GM12891 (cell line): Measurements from ENCODE around the gene YARS1.

Experiments
- DNase-seq: peaks from one replicate; pipeline ENCODE4 v3.0.0; 2011; ENCODE audit warnings: low spot score; ENCODE audit not compliant: insufficient read length
- FAIRE-seq: peaks from 2 replicates; lab custom pipeline; 2011; peaks lifted over from hg19 to GRCh38; lab: Jason Lieb, UNC
- PAX5 ChIP-seq: IDR thresholded peaks from 2 replicates; pipeline ENCODE4 v1.6.1; 2011; ENCODE audit warnings: low read length, moderate library complexity, mild to moderate bottlenecking; ENCODE audit not compliant: insufficient read depth, severe bottlenecking
- POLR2A ChIP-seq: IDR thresholded peaks from 2 replicates; pipeline ENCODE4 v1.6.1; 2011; ENCODE audit warnings: low read depth, low read length, control low read depth
- POLR2AphosphoS5 ChIP-seq: IDR thresholded peaks from 2 replicates; pipeline ENCODE4 v1.6.1; 2011; ENCODE audit warnings: low read depth, low read length, control low read depth
- POU2F2 ChIP-seq: IDR thresholded peaks from 2 replicates; pipeline ENCODE4 v1.6.1; 2011; ENCODE audit warnings: low read depth, mild to moderate bottlenecking, control low read depth, low read length, moderate library complexity
- SPI1 ChIP-seq: IDR thresholded peaks from 2 replicates; pipeline ENCODE4 v1.6.1; 2011; ENCODE audit warnings: low read depth, low read length, control low read depth
- TAF1 ChIP-seq: IDR thresholded peaks from 2 replicates; pipeline ENCODE4 v1.6.1; 2011; ENCODE audit warnings: low read depth, low read length, control low read depth

Gene YARS1

GRCh38 chr1:32772281-32773017, 44.7 kb downstream of the YARS1 start:
- FAIRE-seq = no peak
- TF ChIP-seq TAF1 (no peak), POLR2AphosphoS5 (no peak)
- no peak for DNase-seq

DNA sequence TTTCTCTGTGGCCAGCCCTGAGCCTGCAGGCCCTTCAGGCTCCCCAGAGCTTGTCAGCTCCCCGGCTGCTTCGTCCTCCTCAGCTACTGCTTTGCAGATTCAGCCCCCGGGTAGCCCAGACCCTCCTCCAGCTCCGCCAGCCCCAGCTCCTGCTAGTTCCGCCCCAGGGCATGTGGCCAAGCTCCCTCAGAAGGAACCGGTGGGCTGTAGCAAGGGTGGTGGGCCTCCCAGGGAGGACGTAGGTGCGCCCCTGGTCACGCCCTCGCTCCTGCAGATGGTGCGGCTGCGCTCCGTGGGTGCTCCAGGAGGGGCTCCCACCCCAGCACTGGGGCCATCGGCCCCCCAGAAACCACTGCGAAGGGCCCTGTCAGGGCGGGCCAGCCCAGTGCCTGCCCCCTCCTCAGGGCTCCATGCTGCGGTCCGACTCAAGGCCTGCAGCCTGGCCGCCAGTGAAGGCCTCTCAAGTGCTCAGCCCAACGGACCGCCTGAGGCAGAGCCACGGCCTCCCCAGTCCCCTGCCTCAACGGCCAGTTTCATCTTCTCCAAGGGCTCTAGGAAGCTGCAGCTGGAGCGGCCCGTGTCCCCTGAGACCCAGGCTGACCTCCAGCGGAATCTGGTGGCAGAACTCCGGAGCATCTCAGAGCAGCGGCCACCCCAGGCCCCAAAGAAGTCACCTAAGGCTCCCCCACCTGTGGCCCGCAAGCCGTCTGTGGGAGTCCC, 45.4 kb downstream of the YARS1 start:
- TF ChIP-seq TAF1 = no peak
- no peak for TF ChIP-seq POLR2AphosphoS5
- no peak for TF ChIP-seq POU2F2
- TF ChIP-seq SPI1 = no peak
- no peak for TF ChIP-seq PAX5
- FAIRE-seq = no peak
- DNase-seq = no peak

- DNase-seq (no peak), FAIRE-seq (no peak)
- no peak for TF ChIP-seq PAX5
- TF ChIP-seq POU2F2 = no peak
- TF ChIP-seq SPI1 = no peak
- TF ChIP-seq TAF1 = no peak
- TF ChIP-seq POLR2AphosphoS5 = no peak
- no peak for TF ChIP-seq POLR2A
Measured at GRCh38 chr1:32770741-32771548, 46.2 kb downstream of the YARS1 start.

GRCh38 chr1:32770221-32770731, 46.9 kb downstream of the YARS1 start:
- no peak for FAIRE-seq

GRCh38 chr1:32769524-32770220, 47.5 kb downstream of the YARS1 start:
- no peak for TF ChIP-seq PAX5
- no peak for TF ChIP-seq POLR2A
- TF ChIP-seq SPI1 = no peak
- no peak for TF ChIP-seq POLR2AphosphoS5
- no peak for TF ChIP-seq POU2F2
- TF ChIP-seq TAF1 = no peak
- no peak for DNase-seq
- no peak for FAIRE-seq

More at GRCh38 chr1:32770221-32770731, 46.9 kb downstream of the YARS1 start:
- DNase-seq = no peak
- TF ChIP-seq POLR2A (no peak), TAF1 (no peak), PAX5 (no peak), POU2F2 (no peak), POLR2AphosphoS5 (no peak), SPI1 (no peak)

DNA sequence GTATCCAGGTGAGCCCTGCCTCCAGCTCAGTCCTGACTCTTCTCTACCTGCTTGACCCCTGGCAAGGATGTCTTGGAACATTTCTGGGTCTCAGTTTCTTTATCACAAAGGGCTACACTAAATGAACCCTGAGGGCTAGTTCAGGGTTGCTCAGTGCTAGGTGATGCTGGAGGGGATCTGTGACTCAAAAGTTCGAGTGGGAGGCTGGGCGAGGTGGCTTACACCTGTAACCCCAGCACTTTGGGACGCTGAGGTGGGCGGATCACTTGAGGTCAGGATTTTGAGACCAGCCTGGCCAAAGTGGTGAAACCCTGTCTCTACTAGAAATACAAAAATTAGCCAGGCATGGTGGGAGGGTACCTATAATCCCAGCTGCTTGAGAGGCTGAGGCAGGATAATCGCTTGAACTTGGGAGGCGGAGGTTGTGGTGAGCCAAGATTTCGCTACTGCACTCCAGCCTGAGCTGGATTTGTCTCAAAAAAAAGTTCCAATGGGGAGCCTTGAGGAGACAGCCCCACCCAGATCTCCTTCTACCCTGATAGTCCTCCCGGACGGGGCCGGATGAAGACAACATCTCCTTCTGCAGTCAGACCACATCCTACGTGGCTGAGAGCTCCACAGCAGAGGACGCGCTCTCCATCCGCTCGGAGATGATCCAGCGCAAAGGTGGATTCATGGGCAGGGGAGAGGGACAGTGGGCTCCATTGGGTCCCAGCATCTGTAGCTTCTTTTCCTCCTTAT, 48.9 kb downstream of the YARS1 start:
- no peak for TF ChIP-seq POU2F2
- TF ChIP-seq SPI1 = no peak
- TF ChIP-seq POLR2A = no peak
- no peak for TF ChIP-seq TAF1
- no peak for TF ChIP-seq POLR2AphosphoS5
- no peak for TF ChIP-seq PAX5
- no peak for FAIRE-seq
- DNase-seq = no peak

DNA sequence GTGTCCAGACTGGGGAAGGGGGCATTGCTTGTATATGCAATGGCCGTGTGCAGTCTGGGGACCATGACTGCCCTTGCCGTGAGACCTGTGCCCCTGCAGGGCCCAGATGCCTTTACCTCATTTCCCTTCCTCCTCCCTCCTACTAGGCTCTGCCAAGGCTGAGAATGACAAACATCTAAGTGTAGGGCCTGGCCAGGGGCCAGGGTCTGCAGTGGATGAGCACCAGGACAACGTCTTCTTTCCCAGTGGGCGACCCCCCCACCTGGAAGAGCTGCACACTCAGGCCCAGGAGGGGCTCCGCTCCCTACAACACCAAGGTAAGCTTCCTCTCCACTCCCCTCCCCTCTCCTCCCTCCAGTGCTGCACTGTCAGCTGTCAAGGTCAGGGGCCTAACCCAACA, 49.5 kb downstream of the YARS1 start:
- DNase-seq (no peak), FAIRE-seq (no peak)
- TF ChIP-seq SPI1 = no peak
- TF ChIP-seq POLR2A = no peak
- no peak for TF ChIP-seq TAF1
- no peak for TF ChIP-seq POLR2AphosphoS5

DNA sequence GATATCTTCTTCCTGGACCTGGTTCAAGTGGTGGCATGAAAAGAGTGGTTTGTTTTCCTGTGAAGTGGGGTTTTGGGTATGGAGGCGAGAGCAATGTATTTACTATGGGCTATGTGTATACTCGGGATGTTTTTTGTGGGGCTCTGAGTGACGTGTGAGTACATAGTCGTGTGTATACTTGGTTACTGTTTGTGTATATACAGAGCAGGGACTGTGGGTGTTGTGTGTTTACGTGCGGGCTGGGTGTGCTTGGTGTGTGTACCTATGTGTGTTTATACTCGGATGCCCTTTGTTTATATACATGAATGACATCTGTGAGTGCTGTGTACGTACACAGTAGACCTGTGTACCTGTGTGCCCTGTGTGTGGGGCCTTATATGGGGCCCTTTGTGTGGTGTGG, 50.0 kb downstream of the YARS1 start:
- no peak for FAIRE-seq
- DNase-seq = no peak
- TF ChIP-seq TAF1 (no peak), POLR2A (no peak), POU2F2 (no peak), POLR2AphosphoS5 (no peak), PAX5 (no peak), SPI1 (no peak)
